Stomach smooth muscle (tissue), 2 donors: ENCODE data around the gene ZNF330.
"Not testable (repeated sequence)": the region's sequence is repeated elsewhere in the genome, so short reads cannot be mapped to it uniquely, and the experiment has no call there.

Experiments used
- H3K27ac ChIP-seq: one replicate; pipeline ENCODE4 v1.7.0; 2013; ENCODE audit warnings: mild to moderate bottlenecking, low read length, inconsistent platforms
- H3K27me3 ChIP-seq, 2 donors: one replicate each; pipeline ENCODE4 v1.7.0; 2013; ENCODE audit warnings: low read length in 2 of 2; ENCODE audit not compliant: insufficient read depth in 2 of 2, control insufficient read depth in 1 of 2
- H3K36me3 ChIP-seq, 2 donors: one replicate each; pipeline ENCODE4 v1.7.0; 2013; ENCODE audit warnings: low read length in 2 of 2; ENCODE audit not compliant: control insufficient read depth in 2 of 2, insufficient read depth in 2 of 2
- H3K4me1 ChIP-seq: one replicate; pipeline ENCODE4 v1.7.0; 2013; ENCODE audit warnings: low read length; ENCODE audit not compliant: control insufficient read depth, insufficient read depth
- H3K4me3 ChIP-seq, 2 donors: one replicate each; pipeline ENCODE4 v1.7.0; 2013; ENCODE audit warnings: low read length in 2 of 2
- H3K9ac ChIP-seq, 2 donors: one replicate each; pipeline ENCODE4 v1.7.0; 2013; ENCODE audit warnings: low read length in 2 of 2, mild to moderate bottlenecking in 1 of 2
- H3K9me3 ChIP-seq, 2 donors: one replicate each; pipeline ENCODE4 v1.7.0; 2013; ENCODE audit warnings: low read length in 2 of 2; ENCODE audit not compliant: control insufficient read depth in 2 of 2
- donor health status: healthy.
- donor health status: Pancreatic carcinoma.

Gene ZNF330

DNA sequence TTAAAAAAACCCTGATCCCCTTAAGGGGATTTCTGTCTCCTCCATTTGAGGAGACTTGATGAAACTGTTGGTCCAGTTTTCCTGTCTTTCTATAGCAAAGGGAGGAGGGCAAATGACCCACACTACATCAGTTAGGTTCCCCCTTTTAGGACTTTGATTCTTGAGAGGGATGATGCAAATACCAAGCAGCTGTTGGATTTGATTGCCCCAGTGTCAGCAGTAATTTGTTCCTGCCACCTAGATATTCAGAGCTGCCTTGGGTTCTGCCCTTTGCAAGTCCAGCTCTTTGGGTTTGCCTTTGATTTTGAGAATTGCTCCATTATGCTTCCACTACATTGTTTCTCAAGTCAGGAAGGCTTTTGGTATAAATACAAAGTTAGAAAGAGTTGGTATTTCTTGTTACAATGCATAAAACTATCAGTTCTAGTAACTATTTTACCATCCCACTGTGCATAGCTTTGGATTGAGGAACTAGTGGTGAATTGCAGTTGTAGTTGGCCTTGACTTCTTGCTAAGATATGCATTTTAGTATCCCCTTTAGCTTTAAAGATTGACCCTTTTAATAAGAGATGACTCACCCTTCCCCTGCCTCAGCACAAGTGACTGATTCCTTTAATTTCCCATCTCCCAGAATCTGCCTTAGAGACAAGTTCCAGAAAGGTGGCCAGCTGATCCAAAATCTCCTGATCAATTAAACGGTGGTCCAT is 24.3 kb upstream of the ZNF330 start:
- H3K4me3 ChIP-seq, result no peak overlapping the region
- no peaks in the 10 kb centered on the region for H3K36me3 ChIP-seq
- no peaks in the 10 kb centered on the region for H3K4me1 ChIP-seq
- no peak overlapping the region for H3K27ac ChIP-seq
- H3K9ac ChIP-seq, result no peak overlapping the region
- no peaks in the 10 kb centered on the region for H3K27me3 ChIP-seq
- H3K9me3 ChIP-seq, result no peaks in the 10 kb centered on the region

DNA sequence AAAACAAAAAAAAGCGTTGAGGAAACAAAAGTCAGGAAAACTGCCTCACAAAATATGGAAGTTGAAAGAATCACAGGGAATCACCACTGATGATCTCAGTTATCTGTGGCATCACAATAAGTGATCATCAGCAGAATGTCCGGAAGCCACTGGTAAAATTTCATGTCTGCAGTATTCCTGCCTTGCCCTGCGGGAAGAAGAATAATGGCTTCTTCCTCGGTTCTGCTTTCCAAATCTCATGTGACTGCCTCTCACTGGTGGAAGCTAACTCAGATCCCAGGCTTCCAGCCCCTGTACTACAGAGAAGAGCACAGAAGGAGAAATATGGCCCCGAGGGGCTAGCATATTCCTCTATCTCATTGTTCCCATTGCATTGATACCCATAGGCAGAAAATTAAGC is 12.7 kb upstream of the ZNF330 start:
- Histone ChIP-seq H3K4me3 (no peak overlapping the region), H3K27me3 (no peaks in the 10 kb centered on the region), H3K36me3 (no peaks in the 10 kb centered on the region), H3K9ac (no peak overlapping the region), H3K27ac (no peak overlapping the region), H3K4me1 (no peaks in the 10 kb centered on the region), H3K9me3 (no peaks in the 10 kb centered on the region)

DNA sequence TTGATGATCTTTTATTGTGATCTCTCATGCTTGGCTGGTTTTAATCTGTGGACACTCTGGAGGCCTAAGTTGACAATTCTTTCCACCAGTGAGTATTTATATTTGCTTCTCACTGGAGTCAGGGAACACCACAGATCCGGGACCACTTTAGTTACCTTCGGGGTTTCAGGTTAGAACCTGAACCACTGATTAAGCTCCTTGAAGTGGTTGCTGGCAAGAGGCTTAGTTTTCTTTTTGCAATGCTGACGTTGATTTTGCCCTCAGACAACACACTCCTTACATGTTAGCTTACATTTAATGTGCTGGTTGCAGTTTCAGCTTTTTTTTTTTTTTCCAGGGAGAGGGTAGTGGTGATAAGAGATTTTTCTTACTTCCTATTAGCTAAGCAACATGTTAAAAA is 10.5 kb upstream of the ZNF330 start:
- Histone ChIP-seq H3K4me1 (no peaks in the 10 kb centered on the region), H3K4me3 (no peak overlapping the region), H3K9me3 (no peaks in the 10 kb centered on the region), H3K27me3 (no peaks in the 10 kb centered on the region), H3K9ac (no peak overlapping the region), H3K27ac (no peak overlapping the region), H3K36me3 (no peaks in the 10 kb centered on the region)

DNA sequence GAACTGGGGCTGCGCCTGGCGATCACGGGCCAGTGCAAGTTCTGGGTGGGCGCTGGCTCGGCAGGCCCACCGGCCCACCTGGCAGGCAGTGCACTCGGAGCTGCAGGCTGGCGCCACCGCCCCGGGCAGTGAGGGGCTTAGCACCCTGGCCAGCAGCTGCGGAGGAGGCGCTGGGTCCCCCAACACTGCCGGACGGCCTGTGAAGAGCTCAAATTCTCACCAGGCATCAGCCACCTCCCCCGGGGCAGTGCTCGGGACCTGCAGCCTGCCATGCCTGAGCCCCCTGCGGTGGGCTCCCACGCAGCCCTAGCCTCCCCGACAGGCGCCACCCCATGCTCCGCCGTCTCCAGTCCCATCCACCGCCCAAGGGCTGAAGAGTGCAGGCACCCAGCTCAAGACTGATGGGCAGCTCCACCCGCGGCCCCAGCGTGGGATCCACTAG is 7.1 kb upstream of the ZNF330 start:
- Histone ChIP-seq H3K4me3 (no peak overlapping the region), H3K27me3 (no peaks in the 10 kb centered on the region), H3K36me3 (no peaks in the 10 kb centered on the region), H3K9ac (no peak overlapping the region), H3K4me1 (peaks cover 3% of the 10 kb centered on the region), H3K27ac (no peak overlapping the region), H3K9me3 (no peaks in the 10 kb centered on the region)

DNA sequence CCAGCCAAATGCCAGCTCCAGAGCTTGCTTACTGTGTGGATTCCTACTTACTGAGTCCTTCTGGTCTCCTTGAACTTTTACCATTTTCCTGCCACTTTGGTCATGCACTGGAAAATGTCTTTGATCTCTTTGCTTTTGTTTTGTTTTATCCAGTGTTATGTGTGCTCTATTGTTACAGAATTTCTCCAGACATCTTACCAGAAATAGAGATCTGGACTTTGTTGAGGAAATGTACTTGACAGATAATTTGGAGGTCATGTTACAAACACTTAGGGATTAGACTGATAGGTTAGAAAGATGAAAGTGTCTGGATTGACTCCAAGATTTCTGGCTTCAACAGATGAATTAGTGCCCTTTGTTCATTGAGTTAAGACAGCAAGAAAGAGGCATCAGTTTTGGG is 5.7 kb upstream of the ZNF330 start:
- Histone ChIP-seq H3K4me3 (no peak overlapping the region), H3K9ac (no peak overlapping the region), H3K27ac (peak overlapping the region; percentile 12), H3K4me1 (peaks cover 3% of the 10 kb centered on the region), H3K9me3 (no peaks in the 10 kb centered on the region), H3K27me3 (no peaks in the 10 kb centered on the region), H3K36me3 (no peaks in the 10 kb centered on the region)

DNA sequence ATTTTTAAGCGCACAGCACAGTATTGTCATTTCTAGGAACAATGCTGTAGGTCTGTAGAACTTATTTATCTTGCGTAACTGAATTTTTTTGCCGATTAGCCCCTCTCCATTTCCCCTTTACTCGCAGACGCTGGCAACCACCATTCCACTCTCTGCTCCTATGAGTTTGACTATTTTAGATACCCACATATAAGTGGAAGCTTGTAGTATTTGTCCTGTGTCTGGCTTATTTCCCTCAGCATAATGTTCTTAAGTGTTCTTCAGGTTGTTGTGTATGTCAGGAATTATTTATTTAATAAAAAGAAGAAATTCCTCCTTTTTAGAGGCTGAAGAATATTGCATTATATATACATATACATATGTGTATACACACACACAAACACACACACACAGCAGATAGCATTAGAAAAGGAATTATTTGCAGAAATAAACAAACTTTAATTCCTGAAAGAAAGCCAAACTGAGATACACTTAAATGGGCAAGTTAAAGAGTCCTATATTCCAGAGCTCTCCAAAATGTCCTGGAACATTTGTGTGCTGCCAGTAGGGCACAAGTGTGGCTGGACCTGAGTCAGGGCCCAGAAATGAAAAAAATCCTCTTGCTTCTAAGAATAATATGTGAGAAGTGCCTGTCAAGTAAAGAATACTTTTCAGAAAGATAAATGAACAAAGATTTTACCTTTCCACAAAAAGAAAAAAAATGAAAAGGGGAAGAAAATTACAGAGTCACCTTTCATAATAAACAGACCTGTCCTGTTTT is 4.5 kb upstream of the ZNF330 start:
- no peak overlapping the region for H3K27ac ChIP-seq
- peaks cover 7% of the 10 kb centered on the region for H3K4me1 ChIP-seq
- H3K4me3 ChIP-seq, result no peak overlapping the region
- no peak overlapping the region for H3K9ac ChIP-seq
- no peaks in the 10 kb centered on the region for H3K9me3 ChIP-seq
- H3K36me3 ChIP-seq, result no peaks in the 10 kb centered on the region
- no peaks in the 10 kb centered on the region for H3K27me3 ChIP-seq

DNA sequence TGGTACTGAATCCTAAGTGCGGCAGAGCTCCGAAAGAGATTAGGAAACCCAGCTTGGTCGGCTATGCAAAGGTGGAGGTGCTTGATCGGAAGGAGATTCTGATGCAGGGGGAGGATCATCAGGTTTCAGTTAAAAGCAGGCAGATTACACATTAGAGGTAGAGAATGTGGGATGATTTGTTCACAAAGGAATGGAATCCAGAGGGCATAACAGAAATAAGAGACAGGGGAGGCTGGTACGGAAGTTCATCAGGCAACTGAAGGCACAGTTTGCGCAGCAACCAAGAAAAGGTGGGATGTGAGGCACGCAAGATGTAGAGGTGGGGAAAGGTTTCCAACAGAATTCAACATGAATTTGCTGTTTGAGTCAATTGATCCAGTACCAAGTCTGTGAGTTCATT is 424 bp upstream of the ZNF330 start:
- H3K4me3 ChIP-seq, result peak overlapping the region; percentile 89 to 93
- H3K4me1 ChIP-seq, result peaks cover 7% of the 10 kb centered on the region
- H3K9ac ChIP-seq, result peak overlapping the region in 1 of 2 donors; percentile 7
- H3K27me3 ChIP-seq, result no peaks in the 10 kb centered on the region
- H3K36me3 ChIP-seq, result peaks cover 0 to 6% of the 10 kb centered on the region in 2 donors
- no peaks in the 10 kb centered on the region for H3K9me3 ChIP-seq
- peak overlapping the region; percentile 90 for H3K27ac ChIP-seq

DNA sequence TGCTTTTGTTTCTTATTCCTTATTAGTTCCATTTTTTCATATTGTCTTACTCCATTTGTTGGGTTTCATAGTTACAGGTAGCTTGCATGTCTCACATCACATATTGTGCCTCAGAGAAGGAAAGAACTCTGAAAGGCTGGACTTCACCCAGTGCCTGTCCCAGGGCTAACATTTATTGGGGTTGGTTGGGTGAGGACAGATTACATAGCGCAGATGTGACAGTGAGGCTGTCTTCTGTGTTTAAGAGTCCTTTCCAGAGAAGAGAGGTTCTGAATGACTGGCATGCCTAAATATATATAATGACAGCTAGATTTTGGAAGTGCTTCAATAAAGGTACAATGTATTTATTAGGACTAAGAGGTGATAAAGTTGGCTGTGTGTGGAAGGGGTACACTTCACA is 2.7 kb downstream of the ZNF330 start:
- H3K27ac ChIP-seq, result no peak overlapping the region
- H3K4me3 ChIP-seq, result no peak overlapping the region
- H3K9me3 ChIP-seq, result no peaks in the 10 kb centered on the region
- peaks cover 5 to 20% of the 10 kb centered on the region in 2 donors for H3K36me3 ChIP-seq
- H3K27me3 ChIP-seq, result no peaks in the 10 kb centered on the region
- H3K4me1 ChIP-seq, result peaks cover 3% of the 10 kb centered on the region
- H3K9ac ChIP-seq, result no peak overlapping the region

DNA sequence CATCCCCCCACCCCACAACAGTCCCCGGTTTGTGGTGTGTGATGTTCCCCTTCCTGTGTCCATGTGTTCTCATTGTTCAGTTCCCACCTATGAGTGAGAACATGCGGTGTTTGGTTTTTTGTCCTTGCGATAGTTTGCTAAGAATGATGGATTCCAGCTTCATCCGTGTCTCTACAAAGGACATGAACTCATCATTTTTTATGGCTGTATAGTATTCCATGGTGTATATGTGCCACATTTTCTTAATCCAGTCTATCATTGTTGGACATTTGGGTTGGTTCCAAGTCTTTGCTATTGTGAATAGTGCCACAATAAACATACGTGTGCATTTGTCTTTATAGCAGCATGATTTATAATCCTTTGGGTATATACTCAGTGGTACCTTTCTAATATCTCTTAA is 6.6 kb downstream of the ZNF330 start:
- peaks cover 19 to 46% of the 10 kb centered on the region in 2 donors for H3K36me3 ChIP-seq

DNA sequence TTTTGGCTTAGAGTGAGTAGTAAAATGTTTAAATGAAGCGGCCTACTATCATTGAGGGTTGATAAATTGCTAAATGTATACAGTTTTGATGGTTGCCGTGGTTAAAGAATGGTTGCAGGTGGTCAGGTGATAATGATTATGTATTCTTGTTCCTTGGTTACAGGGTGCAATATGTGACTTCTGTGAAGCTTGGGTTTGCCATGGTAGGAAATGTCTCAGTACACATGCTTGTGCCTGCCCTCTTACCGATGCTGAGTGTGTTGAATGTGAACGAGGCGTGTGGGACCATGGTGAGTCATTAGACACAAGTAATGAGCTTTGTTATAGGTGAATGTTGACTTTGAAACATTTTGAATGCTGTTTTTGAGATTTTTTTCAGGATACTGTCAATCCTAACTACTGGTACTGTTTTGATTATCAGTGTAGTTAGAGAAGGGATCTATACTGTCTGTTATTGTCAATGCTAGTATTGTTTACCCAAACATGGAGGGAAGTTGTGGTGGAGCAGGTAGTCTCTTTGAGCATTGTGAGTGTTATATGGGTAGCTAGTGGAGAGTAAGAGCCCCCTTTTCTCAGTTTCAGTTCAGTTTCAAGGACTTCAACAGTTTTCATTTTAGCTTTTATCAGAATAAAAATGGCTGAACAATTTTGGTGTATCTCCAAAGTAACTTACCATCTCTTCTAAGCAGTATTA is 8.9 kb downstream of the ZNF330 start:
- Histone ChIP-seq H3K36me3 (peaks cover 25 to 55% of the 10 kb centered on the region in 2 donors), H3K9me3 (no peaks in the 10 kb centered on the region), H3K9ac (no peak overlapping the region), H3K4me1 (no peaks in the 10 kb centered on the region), H3K27ac (no peak overlapping the region), H3K27me3 (no peaks in the 10 kb centered on the region), H3K4me3 (no peak overlapping the region)

More for the DNA sequence above, 6.6 kb downstream of the ZNF330 start:
- not testable (repeated sequence) for H3K9me3 ChIP-seq, H3K27me3 ChIP-seq, H3K27ac ChIP-seq, H3K4me1 ChIP-seq, H3K9ac ChIP-seq, H3K4me3 ChIP-seq
